HG03135 (cell line): Measurements from ENCODE around the gene SHLD1.
"Not testable (repeated sequence)": the region's sequence is repeated elsewhere in the genome, so short reads cannot be mapped to it uniquely, and the experiment has no call there.

ENCODE experiments used
- ATAC-seq: cut with Tn5 transposase; IDR thresholded peaks from one replicate; pipeline ENCODE4 v1.9.1; 2021; ENCODE audit warnings: mild to moderate bottlenecking, moderate library complexity; ENCODE audit not compliant: unreplicated experiment

The SHLD1 gene

DNA sequence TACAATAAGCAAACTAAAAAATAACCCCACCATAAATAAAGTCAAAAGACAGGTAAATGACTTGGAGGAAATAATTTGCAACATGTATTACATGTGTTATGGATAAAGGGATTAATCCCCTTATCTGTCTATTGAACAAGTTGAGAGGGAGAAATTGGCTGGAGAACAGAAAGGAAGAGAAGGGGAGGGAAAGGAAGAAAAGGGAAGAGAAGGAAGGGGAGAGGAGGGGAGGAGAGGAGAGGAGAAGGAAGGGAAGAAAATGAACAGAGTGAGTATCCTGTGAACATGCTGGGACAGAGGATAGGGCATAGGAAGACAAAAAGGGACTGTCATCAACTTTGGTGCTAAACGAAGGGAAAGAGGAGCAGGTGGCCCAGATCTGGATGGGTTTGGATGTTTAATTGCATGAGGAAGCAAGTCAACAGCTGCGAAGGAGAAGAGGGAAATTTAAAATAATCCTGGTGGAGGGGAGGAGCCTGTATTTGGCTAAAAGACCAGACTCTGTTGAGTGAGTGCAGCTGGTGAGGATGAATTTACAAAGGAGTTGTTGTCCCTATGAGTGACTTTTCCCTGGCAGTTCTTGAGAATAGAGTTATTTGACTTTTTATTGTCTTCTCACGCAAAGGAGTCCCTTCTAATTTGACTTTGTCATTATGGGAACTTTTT, 14.2 kb upstream of the SHLD1 start:
- no peak for ATAC-seq

GRCh38 chr20:5737619-5737953, 12.6 kb upstream of the SHLD1 start:
- ATAC-seq = no peak

- ATAC-seq = no peak
These were observed 12.2 kb upstream of the SHLD1 start for GRCh38 chr20:5737966-5738365.

DNA sequence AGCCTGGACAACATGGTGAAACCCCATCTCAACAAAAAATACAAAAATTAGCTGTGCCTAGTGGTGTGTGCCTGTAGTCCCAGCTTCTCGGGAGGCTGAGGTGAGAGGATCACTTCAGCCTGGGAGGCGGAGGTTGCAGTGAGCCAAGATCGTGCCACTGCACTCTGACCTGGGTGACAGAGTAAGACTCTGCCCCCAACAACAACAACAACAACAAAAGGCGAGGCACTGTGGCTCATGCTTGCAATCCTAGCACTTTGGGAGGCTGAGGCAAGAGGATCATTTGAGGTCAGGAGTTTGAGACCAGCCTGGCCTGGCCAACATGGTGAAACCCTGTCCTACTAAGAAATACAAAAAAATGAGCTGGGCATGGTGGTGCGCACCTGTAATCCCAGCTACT, 9.6 kb upstream of the SHLD1 start:
- ATAC-seq = not testable (repeated sequence)

GRCh38 chr20:5741089-5741488, 9.1 kb upstream of the SHLD1 start:
- ATAC-seq = no peak

GRCh38 chr20:5742041-5742440, 8.2 kb upstream of the SHLD1 start:
- ATAC-seq = no peak

GRCh38 chr20:5745416-5746030, 4.7 kb upstream of the SHLD1 start:
- ATAC-seq = no peak

DNA sequence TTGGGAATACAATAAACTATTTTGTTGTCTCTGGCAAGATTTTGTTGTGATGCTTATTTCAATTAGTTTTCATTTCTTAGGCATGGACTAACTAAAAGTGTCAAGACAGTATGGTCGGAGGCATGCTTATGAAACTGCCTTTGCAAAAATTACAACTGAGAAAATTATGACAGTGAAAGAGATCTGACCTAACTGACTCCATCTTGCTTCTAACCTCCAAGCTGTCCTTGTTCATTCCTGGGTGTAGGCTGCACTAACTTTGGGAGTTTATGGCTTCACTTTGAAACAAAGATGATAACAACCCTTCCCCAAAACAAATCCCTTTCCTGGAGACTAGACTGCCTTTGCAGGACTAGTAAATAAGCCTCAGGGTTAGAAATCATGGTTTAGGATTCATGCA, 4.1 kb upstream of the SHLD1 start:
- no peak for ATAC-seq

GRCh38 chr20:5748246-5748645, 2.0 kb upstream of the SHLD1 start:
- no peak for ATAC-seq

- ATAC-seq = not testable (repeated sequence)
These were observed 669 bp upstream of the SHLD1 start for GRCh38 chr20:5749512-5749951.

GRCh38 chr20:5751856-5752255, 1.7 kb downstream of the SHLD1 start:
- ATAC-seq = no peak

- ATAC-seq = no peak
These were observed 3.6 kb downstream of the SHLD1 start for GRCh38 chr20:5753814-5754213.

DNA sequence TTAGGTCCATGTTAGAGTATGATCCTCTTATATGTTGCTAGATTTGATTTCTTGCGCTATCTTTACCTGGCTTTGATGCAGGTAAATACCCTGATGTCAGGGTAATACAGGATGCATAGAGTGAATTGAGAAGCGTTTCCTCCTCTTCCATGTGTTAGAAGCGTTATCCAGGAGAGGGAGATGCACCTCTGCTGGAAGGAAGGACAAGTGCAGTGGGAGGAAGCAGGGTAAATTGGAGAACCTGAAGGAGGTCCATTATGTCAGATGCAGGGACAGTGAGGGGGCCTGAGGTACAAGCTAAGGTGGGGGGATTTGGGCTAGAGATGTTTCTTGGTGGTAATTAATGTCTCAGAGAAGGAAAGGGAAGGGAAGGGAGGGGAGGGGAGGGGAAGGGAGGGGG, 7.7 kb downstream of the SHLD1 start:
- ATAC-seq = no peak

DNA sequence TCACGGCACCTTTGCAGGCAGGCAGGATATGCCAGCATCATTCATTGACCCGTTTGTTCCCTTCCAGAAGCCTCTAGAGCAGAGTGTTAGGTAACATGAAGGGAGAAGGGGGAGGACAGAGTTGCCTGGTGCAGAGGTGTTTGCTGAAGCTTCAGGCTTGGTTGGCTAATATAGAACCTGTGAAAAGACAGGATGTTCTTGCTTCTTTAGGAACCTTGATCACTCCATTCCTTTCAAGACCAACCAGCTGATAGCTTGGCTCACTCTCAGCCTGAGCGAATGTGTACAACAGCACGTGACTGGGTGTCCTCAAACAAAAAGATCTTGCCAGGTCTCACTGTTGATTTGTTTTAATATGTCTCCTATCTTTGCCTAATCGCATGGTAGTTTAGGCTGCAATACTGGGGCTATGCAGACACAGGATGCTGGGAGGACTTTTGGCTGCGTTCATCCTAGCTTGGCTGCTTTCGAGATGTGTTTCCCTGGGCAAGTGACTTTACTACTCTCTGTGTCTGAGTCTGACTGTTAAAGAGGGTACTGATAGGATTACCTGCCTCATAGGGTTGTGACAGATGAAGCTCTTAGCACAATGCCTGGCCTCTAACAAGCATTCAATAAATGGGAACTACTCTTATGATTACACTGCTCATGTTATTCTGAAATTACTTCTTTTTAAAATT, 16.0 kb downstream of the SHLD1 start:
- ATAC-seq = no peak

DNA sequence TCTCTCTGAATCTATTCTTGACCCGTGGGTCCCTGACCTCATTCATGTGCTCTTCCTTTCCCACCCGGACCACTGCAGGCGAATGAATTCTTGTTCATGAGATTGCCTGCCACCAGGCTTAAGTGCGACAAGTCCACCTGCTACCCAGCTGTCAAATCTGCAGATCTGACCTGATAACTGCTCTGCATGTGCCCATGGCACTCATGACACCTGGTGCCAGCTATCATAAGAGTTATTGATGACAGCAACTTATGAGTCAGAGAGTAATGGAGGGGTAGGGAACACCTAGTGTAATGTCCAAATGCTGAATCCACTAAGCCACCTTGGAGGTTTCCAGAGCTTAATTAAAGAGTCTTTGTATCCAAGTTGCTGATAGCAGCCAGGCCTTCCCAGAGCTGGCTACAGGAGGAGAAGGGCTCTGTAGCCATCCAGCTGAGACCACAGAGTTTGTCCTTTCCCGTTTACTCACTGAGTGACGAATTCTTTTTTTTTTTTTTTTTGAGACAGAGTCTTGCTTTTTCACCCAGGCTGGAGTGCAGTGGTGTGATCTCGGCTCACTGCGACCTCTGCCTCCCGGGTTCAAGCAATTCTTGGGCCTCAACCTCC, 17.4 kb downstream of the SHLD1 start:
- no peak for ATAC-seq

- no peak for ATAC-seq
These were observed 20.2 kb downstream of the SHLD1 start for GRCh38 chr20:5770231-5770986.

DNA sequence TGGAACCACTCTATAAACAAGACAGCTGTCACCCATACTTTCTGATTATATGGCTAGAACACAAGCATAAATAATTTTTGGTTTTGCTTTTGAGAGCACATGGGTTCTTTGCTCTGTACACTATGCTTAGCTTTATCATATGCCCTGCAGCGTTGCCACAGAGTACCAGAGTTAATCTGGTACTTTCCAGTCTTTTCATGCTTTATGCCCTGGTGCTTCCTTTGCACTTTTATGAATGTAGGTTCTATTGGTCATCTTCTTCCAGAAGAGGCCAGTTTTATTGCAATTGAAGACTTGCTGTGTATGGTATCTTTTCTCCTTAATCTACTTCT, 20.8 kb downstream of the SHLD1 start:
- ATAC-seq = no peak

- no peak for ATAC-seq
These were observed 22.5 kb downstream of the SHLD1 start for GRCh38 chr20:5772704-5773103.

DNA sequence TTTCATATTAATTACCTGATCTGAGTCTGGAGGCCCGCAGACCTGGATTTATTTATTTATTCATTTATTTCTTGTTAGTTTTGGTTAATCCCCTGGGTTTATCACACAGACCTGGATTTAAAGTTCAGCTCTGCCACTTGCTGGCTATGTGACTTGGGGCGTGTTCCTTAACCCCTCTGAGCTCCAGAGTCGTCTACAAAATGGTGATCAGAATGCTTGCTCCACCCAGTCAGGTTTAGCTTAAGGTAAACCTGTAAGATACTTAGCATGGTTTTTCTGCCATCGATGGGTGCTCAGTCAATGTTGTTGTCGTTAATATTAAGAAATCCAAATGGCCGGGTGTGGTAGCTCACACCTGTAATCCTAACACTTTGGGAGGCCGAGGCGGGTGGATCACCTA, 23.4 kb downstream of the SHLD1 start:
- no peak for ATAC-seq

DNA sequence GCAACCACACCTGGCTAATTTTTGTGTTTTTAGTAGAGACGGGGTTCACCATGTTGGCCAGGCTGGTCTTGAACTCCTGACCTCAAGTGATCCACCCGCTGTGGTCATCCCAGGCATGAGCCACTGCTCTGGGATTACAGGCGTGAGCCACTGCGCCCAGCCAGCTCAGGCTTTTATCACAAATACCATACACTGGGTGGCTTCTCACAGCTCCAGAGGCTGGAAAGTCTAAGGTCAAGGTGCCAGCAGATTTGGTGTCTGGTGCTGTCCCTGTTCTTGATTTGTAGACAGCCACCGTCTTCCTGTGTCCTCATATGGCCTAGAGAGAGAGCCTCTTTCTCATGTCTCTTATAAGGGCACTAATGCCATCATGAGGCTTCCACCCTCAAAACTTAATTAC, 25.9 kb downstream of the SHLD1 start:
- no peak for ATAC-seq

GRCh38 chr20:5779071-5779900, 29.1 kb downstream of the SHLD1 start:
- no peak for ATAC-seq
